ENCODE measurements around the gene ZNF277. TPM values are rescaled to one million over a fixed set of nuclear protein-coding genes. Genes with fewer than 3 reads are reported as not detected.
A peak's percentile ranks its signal among the peaks of the same experiment; 100 is the strongest.

ZNF277 gene
- polyA plus RNA-seq, 1 donor: 27.4 TPM

GRCh38 chr7:112195717-112196116 is 10.8 kb upstream of the ZNF277 start:
- H3K9me3 ChIP-seq (ENCODE audit: control insufficient read depth, low read depth, low read length): no peaks in the 10 kb centered on the region
- no peaks in the 10 kb centered on the region for H3K27me3 ChIP-seq (ENCODE audit: control insufficient read depth, insufficient read depth, low read length)
- H3K27ac ChIP-seq (ENCODE audit: low read length): no peak overlapping the region
- no peak overlapping the region for H3K4me3 ChIP-seq (ENCODE audit: low read length)
- H3K36me3 ChIP-seq (ENCODE audit: control insufficient read depth, insufficient read depth, low read length): no peaks in the 10 kb centered on the region
- H3K4me1 ChIP-seq (ENCODE audit: control insufficient read depth, insufficient read depth, low read length): no peaks in the 10 kb centered on the region
- DNase-seq: no peak
- WGBS (ENCODE audit: insufficient coverage, low lambda C conversion rate): 100% methylated on average over 1 of the region's 5 CpGs

DNA sequence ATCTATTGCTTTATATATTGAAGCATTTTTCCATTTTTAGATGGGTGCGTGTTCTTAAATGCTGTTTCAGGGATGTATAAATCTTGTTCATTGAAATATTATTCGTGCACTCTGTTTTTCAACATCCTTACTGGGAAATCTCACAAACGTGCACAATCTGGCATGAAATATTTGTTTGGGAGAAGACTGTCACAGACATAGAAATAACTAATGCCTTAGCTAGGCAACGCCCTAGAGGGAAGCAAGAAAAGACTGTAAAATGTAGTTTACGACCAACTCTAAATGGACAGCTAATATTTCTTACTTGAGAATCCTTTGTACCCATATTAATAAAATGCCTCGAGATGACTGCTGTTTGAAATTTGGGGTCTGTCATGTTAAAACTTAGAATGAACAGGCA is 9.2 kb upstream of the ZNF277 start:
- H3K4me3 ChIP-seq (ENCODE audit: low read length): no peak overlapping the region
- DNase-seq: no peak
- no peaks in the 10 kb centered on the region for H3K27me3 ChIP-seq (ENCODE audit: control insufficient read depth, insufficient read depth, low read length)
- H3K4me1 ChIP-seq (ENCODE audit: control insufficient read depth, insufficient read depth, low read length): no peaks in the 10 kb centered on the region
- no peak overlapping the region for H3K27ac ChIP-seq (ENCODE audit: low read length)
- no peaks in the 10 kb centered on the region for H3K36me3 ChIP-seq (ENCODE audit: control insufficient read depth, insufficient read depth, low read length)
- H3K9me3 ChIP-seq (ENCODE audit: control insufficient read depth, low read depth, low read length): no peaks in the 10 kb centered on the region
- 100% methylated on average over 1 of the region's 6 CpGs for WGBS (ENCODE audit: insufficient coverage, low lambda C conversion rate)

DNA sequence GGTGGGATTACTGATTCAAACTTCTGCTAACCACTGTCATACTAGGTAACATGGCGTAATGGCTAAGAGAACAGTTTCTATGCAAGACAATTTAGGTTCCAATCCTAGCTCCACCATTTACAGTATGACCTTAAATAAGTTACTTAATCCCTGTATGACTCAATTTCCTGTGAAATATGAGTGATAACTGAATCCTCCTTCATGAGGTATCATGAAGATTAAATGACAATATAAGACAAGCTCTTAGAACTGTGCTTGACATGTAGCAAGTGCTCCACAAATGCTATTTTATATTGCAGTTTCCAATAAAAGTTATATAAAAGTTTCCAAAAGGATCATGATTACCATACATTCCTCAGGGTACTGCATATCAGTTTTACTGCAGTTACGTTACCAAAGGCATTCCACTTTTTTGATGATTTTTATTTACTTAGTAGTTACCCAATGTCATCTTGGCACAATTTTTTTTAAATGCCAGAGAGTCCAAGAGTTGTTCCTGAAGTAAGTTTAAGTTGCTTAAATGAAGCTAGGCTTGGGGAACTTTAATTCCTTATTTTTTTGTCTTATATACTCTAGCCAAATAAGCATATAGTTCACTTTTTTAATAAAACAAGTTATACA is 7.3 kb upstream of the ZNF277 start:
- no peaks in the 10 kb centered on the region for H3K4me1 ChIP-seq (ENCODE audit: control insufficient read depth, insufficient read depth, low read length)
- 77% methylated on average over 2 of the region's 2 CpGs for WGBS (ENCODE audit: insufficient coverage, low lambda C conversion rate)
- no peak overlapping the region for H3K4me3 ChIP-seq (ENCODE audit: low read length)
- no peaks in the 10 kb centered on the region for H3K36me3 ChIP-seq (ENCODE audit: control insufficient read depth, insufficient read depth, low read length)
- H3K9me3 ChIP-seq (ENCODE audit: control insufficient read depth, low read depth, low read length): no peaks in the 10 kb centered on the region
- H3K27me3 ChIP-seq (ENCODE audit: control insufficient read depth, insufficient read depth, low read length): peaks cover 6% of the 10 kb centered on the region
- H3K27ac ChIP-seq (ENCODE audit: low read length): no peak overlapping the region
- DNase-seq: no peak

DNA sequence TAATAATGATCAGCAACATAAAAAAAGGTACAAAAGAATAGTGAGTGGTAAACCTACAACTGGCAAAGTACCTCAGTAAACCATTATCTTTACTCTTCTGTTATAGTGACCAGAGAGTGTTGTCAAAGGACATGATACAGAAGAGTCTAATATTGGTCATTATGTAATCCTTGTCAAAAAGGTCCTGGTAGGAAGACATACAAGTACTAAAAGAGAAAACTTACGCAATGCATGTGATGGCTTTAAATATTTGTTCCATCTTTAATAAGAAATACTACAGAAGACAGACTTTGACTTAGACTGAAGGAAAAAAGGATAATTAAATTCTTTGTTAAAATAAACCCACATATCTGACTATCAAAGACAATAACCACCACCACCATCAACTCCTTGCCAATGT is 6.8 kb upstream of the ZNF277 start:
- 100% methylated on average over 1 of the region's 1 CpG for WGBS (ENCODE audit: insufficient coverage, low lambda C conversion rate)
- Histone ChIP-seq H3K27me3 (ENCODE audit: control insufficient read depth, insufficient read depth, low read length) (peaks cover 11% of the 10 kb centered on the region), H3K4me1 (ENCODE audit: control insufficient read depth, insufficient read depth, low read length) (no peaks in the 10 kb centered on the region), H3K9me3 (ENCODE audit: control insufficient read depth, low read depth, low read length) (no peaks in the 10 kb centered on the region), H3K36me3 (ENCODE audit: control insufficient read depth, insufficient read depth, low read length) (no peaks in the 10 kb centered on the region), H3K4me3 (ENCODE audit: low read length) (no peak overlapping the region), H3K27ac (ENCODE audit: low read length) (no peak overlapping the region)
- DNase-seq: no peak

DNA sequence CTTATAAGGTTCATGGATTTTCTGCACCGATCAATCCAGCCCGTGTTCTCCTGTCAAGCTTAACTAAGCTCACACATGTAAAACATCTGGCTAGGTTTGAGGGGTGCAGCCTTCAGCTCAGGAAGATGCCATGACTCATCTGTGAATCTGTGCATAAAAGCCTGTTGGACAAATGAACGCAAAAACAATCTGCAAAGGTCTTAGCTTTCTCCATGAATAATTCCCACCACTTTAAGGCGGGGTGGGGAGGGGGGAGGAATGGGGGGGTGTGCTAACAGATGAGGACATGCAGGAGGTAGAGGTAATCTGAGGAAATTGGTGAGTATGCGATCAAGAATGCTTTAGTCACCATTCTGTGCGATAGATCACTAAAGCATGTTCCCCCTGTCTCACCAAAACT is 5.1 kb upstream of the ZNF277 start:
- WGBS (ENCODE audit: insufficient coverage, low lambda C conversion rate): no CpG with 5 or more reads among the region's 6 CpGs
- H3K9me3 ChIP-seq (ENCODE audit: control insufficient read depth, low read depth, low read length): peaks cover 2% of the 10 kb centered on the region
- no peak for DNase-seq
- peaks cover 20% of the 10 kb centered on the region for H3K27me3 ChIP-seq (ENCODE audit: control insufficient read depth, insufficient read depth, low read length)
- H3K27ac ChIP-seq (ENCODE audit: low read length): no peak overlapping the region
- H3K36me3 ChIP-seq (ENCODE audit: control insufficient read depth, insufficient read depth, low read length): no peaks in the 10 kb centered on the region
- H3K4me3 ChIP-seq (ENCODE audit: low read length): no peak overlapping the region
- H3K4me1 ChIP-seq (ENCODE audit: control insufficient read depth, insufficient read depth, low read length): no peaks in the 10 kb centered on the region

- Histone ChIP-seq H3K9me3 (ENCODE audit: control insufficient read depth, low read depth, low read length) (peaks cover 2% of the 10 kb centered on the region), H3K27ac (ENCODE audit: low read length) (no peak overlapping the region), H3K4me3 (ENCODE audit: low read length) (no peak overlapping the region), H3K4me1 (ENCODE audit: control insufficient read depth, insufficient read depth, low read length) (no peaks in the 10 kb centered on the region), H3K36me3 (ENCODE audit: control insufficient read depth, insufficient read depth, low read length) (no peaks in the 10 kb centered on the region), H3K27me3 (ENCODE audit: control insufficient read depth, insufficient read depth, low read length) (peaks cover 20% of the 10 kb centered on the region)
- no peak for DNase-seq
Observed at GRCh38 chr7:112201839-112202238, 4.7 kb upstream of the ZNF277 start.

DNA sequence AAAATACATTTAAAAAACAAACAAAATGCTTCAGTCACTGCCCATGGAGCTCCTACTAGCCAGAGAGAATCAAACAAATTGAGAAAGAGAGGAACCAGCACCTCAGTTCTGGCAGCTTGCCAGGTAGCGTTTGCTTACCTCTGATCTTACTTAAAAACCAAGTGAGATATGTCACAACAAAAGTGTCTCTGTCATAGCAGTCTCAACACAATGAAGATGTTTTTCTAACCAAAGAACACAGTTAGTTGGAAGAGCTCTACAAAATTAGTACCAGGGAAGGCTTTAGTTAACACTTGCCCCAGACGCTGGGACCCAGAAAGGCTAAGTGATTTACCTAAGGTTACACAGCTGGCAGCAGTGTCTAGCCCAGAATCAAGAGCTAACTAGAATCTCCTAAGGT is 3.7 kb upstream of the ZNF277 start:
- Histone ChIP-seq H3K4me3 (ENCODE audit: low read length) (no peak overlapping the region), H3K27ac (ENCODE audit: low read length) (no peak overlapping the region), H3K4me1 (ENCODE audit: control insufficient read depth, insufficient read depth, low read length) (no peaks in the 10 kb centered on the region), H3K36me3 (ENCODE audit: control insufficient read depth, insufficient read depth, low read length) (no peaks in the 10 kb centered on the region), H3K9me3 (ENCODE audit: control insufficient read depth, low read depth, low read length) (peaks cover 2% of the 10 kb centered on the region), H3K27me3 (ENCODE audit: control insufficient read depth, insufficient read depth, low read length) (peaks cover 20% of the 10 kb centered on the region)
- no CpG with 5 or more reads among the region's 2 CpGs for WGBS (ENCODE audit: insufficient coverage, low lambda C conversion rate)
- no peak for DNase-seq

DNA sequence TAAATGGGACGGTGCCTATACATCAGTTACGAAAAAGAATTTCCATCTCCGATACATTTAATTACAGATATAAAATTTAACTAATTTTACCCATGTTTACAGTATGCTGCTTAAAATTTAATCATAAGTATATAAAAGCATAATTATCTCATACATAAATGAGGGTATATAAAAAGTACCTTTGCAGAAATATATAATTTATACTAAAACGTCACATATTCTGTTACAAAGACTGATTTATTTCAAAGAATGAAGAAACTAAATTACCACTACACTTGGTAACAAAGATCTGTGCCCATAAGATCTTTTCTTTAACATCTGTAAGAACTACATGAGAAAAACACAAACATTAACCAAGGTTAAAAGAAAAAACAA is 3.1 kb upstream of the ZNF277 start:
- Histone ChIP-seq H3K36me3 (ENCODE audit: control insufficient read depth, insufficient read depth, low read length) (no peaks in the 10 kb centered on the region), H3K9me3 (ENCODE audit: control insufficient read depth, low read depth, low read length) (peaks cover 2% of the 10 kb centered on the region), H3K27me3 (ENCODE audit: control insufficient read depth, insufficient read depth, low read length) (peaks cover 20% of the 10 kb centered on the region), H3K4me3 (ENCODE audit: low read length) (no peak overlapping the region), H3K27ac (ENCODE audit: low read length) (no peak overlapping the region), H3K4me1 (ENCODE audit: control insufficient read depth, insufficient read depth, low read length) (no peaks in the 10 kb centered on the region)
- 75% methylated on average over 2 of the region's 4 CpGs for WGBS (ENCODE audit: insufficient coverage, low lambda C conversion rate)
- DNase-seq: no peak

DNA sequence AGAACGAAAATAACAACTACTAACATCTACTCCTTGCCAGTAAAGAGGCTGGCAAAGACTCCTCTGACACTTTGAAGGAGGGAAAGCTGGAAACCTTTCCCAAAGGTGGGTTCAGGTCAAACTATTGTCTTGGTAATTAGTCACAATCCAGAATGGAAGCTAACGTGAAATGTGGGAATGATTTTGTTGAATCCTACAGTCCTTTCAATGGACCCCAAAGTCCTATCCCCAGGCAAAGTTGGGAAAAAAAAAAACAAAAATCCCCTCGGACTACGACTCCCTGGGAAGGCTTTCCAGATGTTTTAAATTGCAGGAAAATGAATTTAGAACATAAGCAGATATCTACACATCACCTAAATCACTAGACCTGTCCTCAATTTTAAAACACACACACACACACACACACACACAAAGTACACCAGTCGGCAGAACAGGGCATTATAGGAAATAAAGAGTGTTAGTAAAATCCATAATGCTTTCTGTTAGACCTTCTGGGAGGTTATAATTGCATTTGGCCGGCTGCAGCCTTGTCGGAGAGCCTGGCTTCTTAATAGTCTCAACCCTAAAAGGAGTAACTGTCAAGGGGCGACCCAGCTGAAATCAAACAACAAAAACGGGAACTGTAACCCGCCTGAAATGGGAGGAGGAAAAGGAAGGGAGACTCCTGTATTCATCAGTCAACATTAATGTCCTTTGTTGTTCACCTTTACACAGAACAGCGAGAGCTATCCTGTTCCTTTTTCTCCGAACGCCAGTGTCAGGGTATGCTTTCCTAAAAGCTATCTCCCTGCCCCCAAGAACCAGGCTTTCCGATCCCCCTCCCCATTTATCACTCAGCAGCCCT is 1.8 kb upstream of the ZNF277 start:
- Histone ChIP-seq H3K4me1 (ENCODE audit: control insufficient read depth, insufficient read depth, low read length) (no peaks in the 10 kb centered on the region), H3K27ac (ENCODE audit: low read length) (peak overlapping the region; percentile 58), H3K4me3 (ENCODE audit: low read length) (peak overlapping the region; percentile 72), H3K9me3 (ENCODE audit: control insufficient read depth, low read depth, low read length) (peaks cover 2% of the 10 kb centered on the region), H3K36me3 (ENCODE audit: control insufficient read depth, insufficient read depth, low read length) (no peaks in the 10 kb centered on the region), H3K27me3 (ENCODE audit: control insufficient read depth, insufficient read depth, low read length) (peaks cover 20% of the 10 kb centered on the region)
- 0% methylated on average over 1 of the region's 14 CpGs for WGBS (ENCODE audit: insufficient coverage, low lambda C conversion rate)
- peak in 1 of 2 donors; percentile 24 for DNase-seq

DNA sequence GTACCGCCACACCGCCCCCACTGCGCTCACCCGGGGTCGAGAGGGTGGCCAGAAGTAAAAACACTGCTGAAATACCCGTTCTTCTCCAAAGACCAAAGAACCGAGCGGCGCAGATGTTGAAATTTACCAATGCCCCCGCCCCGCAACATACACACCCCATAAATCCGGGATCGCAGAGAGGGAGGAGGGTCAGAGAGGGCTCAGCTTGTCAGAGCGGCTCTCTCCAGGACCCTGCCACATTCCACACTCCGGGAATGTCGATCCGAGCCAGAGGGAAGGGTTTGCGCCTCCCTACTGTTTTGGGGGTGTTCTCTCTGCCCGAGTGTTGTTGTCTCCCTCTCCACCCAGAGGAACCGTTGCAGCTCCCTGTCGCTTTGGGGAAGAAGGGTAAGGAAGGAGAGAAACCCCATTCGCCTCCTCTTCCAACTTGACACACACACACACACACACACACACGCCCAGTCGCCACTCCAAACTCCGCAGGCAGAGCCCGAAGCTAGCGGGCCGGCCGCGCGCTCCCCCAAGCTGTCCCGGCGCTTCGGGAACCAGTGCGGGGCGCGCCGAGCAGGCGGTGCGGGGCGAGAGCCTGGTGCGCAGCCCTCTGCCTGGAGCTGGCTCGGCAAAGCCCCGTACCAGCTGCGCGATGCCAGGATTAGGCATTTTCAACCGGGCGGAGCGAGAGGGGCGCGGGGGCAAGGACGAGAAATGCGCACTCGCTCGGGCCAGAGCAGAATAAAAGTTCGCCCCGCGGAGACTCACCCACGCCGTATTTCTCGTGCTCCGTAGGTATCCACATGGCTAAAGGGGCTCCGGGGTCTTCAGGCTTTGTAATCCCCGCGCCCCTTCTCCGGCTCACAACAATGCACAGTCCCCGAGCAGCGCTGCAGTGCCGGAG is 905 bp upstream of the ZNF277 start:
- DNase-seq: peak; percentile 16 to 72
- Histone ChIP-seq H3K4me1 (ENCODE audit: control insufficient read depth, insufficient read depth, low read length) (no peaks in the 10 kb centered on the region), H3K36me3 (ENCODE audit: control insufficient read depth, insufficient read depth, low read length) (no peaks in the 10 kb centered on the region), H3K4me3 (ENCODE audit: low read length) (peak overlapping the region; percentile 72), H3K27me3 (ENCODE audit: control insufficient read depth, insufficient read depth, low read length) (peaks cover 20% of the 10 kb centered on the region), H3K9me3 (ENCODE audit: control insufficient read depth, low read depth, low read length) (peaks cover 2% of the 10 kb centered on the region), H3K27ac (ENCODE audit: low read length) (peak overlapping the region; percentile 58)
- WGBS (ENCODE audit: insufficient coverage, low lambda C conversion rate): no CpG with 5 or more reads among the region's 69 CpGs
